SKM-1 treated with dmso at 0.1 percent for 144 hours (cell line): ENCODE results near the gene CALR.
A peak's percentile ranks its signal among the peaks of the same experiment; 100 is the strongest.
"Not testable (repeated sequence)": the region's sequence is repeated elsewhere in the genome, so short reads cannot be mapped to it uniquely, and the experiment has no call there.

Experiments used
- DNase-seq: peaks from one replicate; lab custom pipeline; 2025; ENCODE audit not compliant: unreplicated experiment; lab: John Stamatoyannopoulos, UW

CALR gene

GRCh38 chr19:12976109-12976508 is 37.7 kb downstream of the CALR start:
- DNase-seq: not testable (repeated sequence)

- no peak for DNase-seq
Observed at GRCh38 chr19:12979974-12980373, 41.6 kb downstream of the CALR start.

DNA sequence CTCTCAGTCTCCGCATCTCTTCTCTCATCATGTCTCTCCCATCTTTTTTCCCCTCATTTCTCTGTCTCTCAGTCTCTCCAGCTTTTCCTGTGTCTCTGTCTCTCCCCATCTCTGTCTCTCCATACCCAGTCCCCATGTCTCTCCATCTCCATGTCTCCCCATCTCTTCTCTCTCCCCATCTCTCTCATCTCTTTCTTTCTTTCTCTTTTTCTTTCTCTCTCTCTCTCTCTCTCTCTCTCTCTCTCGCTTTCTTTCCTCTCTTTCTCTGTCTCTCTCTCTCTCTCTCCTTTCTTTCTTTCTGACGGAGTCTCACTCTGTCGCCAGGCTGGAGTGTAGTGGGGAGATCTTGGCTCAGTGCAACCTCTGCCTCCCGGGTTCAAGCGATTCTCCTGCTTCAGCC is 44.2 kb downstream of the CALR start:
- no peak for DNase-seq

GRCh38 chr19:12983091-12983490 is 44.7 kb downstream of the CALR start:
- no peak for DNase-seq

DNA sequence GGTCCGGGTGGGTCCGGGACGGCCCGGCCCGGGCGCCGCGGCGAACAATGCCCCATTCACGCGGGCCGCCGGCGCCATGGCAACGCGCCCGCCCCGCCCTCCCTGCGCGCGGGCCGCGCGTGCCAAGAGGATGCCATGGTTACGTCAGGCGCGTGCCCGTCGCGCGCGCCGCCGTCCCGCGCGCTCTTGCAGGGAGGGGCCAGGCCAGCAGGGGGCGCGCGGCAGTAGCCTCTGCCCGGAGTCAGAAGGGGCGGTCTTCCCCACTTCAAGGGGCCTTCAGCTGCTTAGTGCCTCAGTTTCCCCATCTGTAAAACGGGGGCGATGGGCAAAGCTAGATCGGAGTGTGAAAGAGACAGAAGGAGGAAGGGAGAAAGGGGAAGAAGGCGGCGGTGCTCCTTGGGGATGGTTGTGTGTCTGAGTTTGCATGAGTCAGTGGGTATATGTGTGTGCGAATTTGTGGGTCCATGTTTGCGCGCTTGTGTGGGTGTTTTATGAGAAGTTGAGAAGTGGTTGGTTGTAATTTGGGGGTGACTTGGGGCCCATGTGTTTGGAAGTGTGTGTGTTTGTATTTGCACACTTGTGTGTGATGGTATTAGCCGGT is 45.2 kb downstream of the CALR start:
- DNase-seq: peak; percentile 68

GRCh38 chr19:12984143-12984627 is 45.8 kb downstream of the CALR start:
- DNase-seq: no peak

- DNase-seq: no peak
Observed at GRCh38 chr19:12984683-12985048, 46.3 kb downstream of the CALR start.

- no peak for DNase-seq
Observed at GRCh38 chr19:12985049-12985776, 46.8 kb downstream of the CALR start.

DNA sequence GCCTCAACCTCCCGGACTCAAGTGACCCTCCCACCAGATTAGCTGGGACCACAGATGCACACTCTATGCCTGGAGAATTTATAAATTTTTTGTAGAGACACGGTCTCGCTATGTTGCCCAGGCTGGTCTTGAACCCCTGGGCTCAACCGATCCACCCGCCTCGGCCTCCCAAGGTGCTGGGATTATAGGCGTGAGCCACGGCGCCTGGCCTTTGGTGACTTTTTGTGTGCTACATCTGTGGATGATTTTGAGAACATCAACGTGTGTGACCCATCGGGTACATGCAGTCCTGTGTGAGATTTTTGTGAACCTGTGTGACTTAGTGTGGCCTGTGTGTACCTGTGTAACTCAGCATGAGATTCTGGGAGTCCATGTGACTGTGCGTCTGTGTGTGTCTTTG is 48.3 kb downstream of the CALR start:
- no peak for DNase-seq

DNA sequence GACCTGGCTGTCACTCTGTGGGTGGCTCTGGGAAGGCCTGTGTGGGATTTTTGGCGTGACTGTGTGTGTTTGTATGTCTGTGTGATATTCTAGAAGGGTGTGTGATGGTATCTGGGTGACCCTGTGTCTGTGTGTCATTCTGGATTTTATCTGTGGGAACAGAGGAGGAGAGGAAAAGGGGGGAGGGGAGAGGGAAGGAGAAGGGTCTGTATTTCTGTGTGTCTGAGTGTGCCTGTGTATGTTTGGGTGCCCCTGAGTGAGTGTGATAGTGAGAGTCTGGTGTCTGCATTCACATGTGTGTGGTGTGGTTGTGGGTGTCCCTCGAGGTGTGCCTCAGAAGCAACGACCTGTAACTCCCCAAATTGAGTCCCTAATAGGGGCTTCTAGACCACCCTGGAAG is 48.8 kb downstream of the CALR start:
- no peak for DNase-seq

DNA sequence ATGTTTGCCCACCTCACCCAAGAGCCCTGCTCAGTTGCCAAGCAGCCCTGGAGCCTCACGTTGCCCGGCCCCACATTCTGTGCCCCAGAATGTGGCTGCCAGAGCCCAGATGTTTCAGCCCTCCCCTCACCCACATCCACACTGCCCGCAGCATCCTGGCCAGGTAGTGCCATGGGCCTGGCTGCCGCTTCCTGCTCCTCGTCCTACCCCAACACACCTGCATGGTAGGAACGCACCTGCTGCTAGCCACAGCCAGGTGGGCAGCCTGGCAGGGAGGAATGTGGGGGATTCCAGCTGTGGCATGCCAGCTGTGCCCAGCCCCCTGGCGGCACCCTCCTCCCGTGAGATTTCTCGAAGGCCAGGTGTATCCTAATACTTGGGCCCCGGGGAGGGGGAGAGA is 49.4 kb downstream of the CALR start:
- DNase-seq: no peak

GRCh38 chr19:12990431-12990830 is 52.0 kb downstream of the CALR start:
- no peak for DNase-seq

GRCh38 chr19:12990853-12991252 is 52.4 kb downstream of the CALR start:
- DNase-seq: no peak

- no peak for DNase-seq
Observed at GRCh38 chr19:12991296-12991695, 52.9 kb downstream of the CALR start.

DNA sequence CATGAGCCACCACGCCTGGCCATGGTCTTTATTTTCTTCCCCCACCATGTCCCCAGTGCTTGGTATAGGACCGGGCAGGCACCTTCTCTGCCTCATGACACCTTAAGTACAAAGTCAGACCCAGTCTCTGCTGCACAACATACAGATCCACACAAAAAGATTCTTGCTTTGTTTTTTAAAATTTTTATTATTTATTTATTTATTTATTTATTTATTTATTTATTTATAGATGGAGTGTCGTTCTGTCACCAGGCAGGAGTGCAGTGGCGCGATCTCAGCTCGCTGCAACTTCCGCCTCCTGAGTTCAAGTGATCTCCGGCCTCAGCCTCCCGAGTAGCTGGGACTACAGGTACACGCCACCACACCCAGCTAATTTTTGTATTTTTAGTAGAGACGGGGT is 54.3 kb downstream of the CALR start:
- DNase-seq: no peak

- no peak for DNase-seq
Observed at GRCh38 chr19:12993562-12993961, 55.2 kb downstream of the CALR start.
